CD4-positive, alpha-beta T cell treated with Interleukin-12 subunit alpha and Interleukin-12 subunit beta, for 1 hour (primary cell): ENCODE data around the gene PPWD1.
"Not testable (repeated sequence)": the region's sequence is repeated elsewhere in the genome, so short reads cannot be mapped to it uniquely, and the experiment has no call there.

Source experiments
- DNase-seq: peaks from one replicate; pipeline ENCODE4 v3.0.0-alpha.2; 2020

PPWD1 gene

DNA sequence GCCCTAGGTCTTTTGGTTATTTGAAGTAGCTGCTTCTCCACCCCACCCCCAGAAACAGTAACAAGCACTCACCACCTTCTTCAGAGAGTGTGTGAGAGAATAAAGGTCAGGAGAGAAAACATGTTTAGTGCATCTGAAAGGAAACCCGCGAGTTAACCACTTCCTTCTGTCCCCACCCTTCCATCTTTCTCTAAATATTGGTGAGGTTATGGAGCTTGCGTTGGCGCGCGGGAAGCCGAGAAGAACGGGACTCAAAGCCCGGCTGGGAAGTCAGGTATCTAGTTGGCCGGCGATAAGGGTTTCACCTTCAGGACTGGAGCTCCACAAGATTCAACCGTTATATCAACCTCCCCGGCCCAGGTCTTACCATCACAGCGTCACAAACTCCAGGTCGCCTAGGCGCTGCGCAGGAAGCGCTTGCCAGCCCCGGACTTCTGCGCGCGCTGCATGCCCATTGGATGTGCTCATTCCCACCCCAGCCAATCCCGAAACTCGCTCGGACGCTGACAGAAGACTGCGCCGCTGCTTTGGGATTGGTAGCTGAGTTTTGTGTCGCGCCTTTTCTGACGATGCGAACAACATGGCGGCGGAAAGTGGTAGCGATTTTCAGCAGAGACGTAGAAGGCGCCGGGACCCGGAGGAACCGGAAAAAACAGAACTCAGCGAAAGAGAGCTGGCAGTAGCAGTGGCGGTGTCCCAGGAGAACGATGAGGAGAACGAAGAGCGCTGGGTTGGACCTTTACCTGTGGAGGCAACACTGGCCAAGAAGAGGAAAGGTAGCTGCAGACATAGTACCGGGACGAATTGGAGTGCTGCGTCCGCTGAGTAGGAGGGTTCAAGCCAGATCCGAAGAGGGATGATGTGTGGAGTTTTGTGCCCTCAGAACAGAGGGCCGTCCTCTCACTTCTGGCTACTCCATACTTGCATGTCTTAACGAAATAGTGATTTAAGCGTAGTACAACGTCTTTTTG, at the start of gene PPWD1, which contains the start of gene CENPK:
Gene PPWD1 (plus strand): TSS at position 566 of the 971 bp plus-strand sequence. CDS start 15 bp downstream, at position 581.
Gene CENPK (minus strand): TSS at position 438 of the 971 bp plus-strand sequence. CDS start 8,261 bp downstream, outside the sequence.
- DNase-seq, result peak; percentile 96

- no peak for DNase-seq
Measured at GRCh38 chr5:65525726-65526125, 37.4 kb upstream of the PPWD1 start.

DNA sequence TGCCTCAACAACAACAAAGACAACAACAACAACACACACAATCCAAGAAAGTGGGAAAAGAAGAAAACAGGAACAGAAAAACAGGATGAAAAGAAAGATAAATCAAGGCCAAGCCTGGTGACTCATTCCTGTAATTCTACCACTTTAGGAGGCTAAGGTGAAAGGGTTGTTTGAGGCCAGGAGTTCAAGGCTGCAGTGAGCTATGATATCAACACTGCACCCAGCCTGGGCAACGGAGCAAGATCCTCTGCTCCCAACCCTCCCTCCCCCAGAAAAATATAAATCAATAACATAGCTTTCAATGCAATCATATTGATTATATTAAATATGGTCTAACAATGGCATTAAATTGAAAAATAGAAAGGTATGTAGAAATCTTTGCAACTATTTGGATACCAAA, 32.2 kb upstream of the PPWD1 start:
- DNase-seq, result no peak

GRCh38 chr5:65535529-65535987, 27.5 kb upstream of the PPWD1 start:
- no peak for DNase-seq

- DNase-seq, result no peak
Measured at GRCh38 chr5:65539827-65540226, 23.3 kb upstream of the PPWD1 start.

GRCh38 chr5:65544473-65544872, 18.6 kb upstream of the PPWD1 start:
- no peak for DNase-seq

DNA sequence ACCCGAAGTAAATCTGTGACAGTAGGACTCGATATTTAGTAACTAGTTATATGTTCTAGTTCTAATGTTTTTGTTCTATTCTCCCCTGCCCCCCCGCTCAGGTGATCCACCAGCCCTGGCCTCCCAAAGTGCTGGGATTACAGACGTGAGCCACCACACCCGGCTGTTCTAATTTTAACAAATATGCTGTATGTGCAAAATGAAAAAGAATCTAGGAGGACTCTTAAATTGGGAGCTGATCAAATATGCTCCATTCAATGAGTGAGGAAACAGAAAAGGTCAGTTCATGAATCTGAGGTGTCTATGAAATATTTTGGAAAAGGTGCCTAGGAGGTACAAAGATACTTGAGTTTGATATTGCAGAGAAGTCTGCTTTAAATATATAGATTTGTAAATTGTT, 17.0 kb upstream of the PPWD1 start:
- DNase-seq, result no peak

- no peak for DNase-seq
Measured at GRCh38 chr5:65548281-65548680, 14.8 kb upstream of the PPWD1 start.

DNA sequence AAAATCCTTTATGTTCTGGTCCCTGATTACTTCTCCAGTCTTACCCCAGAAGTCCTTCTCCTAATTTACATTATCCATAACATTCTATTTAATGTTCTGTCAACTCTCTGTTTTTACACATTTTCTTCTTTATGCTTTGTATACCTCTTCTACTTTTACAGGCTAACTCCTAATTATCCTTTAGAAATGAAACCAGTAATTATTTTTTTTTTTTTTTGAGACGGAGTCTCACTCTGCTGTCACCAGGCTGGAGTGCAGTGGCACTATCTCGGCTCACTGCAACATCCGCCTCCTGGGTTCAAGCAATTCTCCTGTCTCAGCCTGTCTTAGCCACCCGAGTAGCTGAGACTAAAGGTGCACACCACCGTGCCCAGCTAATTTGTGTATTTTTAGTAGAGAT, 9.2 kb upstream of the PPWD1 start:
- no peak for DNase-seq

DNA sequence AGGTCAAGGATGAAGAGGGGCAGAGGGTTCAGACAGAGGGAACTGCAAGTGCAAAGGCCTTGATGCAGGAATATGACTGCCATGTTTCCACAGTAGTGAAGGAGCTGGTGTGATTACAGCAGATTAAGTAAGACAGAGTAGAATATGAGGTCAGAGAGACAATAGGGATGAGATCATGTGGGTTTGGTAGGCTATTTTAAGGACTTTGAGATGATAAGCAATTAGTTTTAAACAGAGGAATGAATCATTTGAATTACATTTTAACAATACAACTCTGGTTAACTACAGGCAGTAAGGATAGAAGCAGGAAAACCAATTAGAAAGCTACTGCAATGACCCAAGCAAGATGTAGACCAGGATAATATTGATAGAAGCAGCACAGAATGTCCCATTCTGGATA, 7.8 kb upstream of the PPWD1 start:
- DNase-seq, result no peak

- no peak for DNase-seq
Measured at GRCh38 chr5:65556181-65556580, 6.9 kb upstream of the PPWD1 start.

DNA sequence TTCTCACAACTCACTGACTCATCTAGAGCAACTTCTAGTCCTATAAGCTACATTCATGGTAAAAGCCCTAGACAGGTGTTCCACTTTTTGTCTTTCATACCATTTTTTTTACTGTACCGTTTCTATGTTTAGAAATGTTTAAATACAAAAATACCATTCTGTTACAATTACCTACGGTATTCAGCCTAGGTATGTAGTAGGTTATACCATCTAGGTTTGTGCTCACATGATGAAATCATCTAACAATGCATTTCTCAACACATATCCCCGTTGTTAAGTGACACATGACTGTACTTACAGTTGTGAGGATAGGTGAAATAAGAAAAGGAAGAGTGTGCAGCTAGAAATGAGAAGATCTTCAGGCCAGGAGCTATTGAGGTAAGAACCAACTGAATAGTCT, 6.4 kb upstream of the PPWD1 start:
- no peak for DNase-seq

DNA sequence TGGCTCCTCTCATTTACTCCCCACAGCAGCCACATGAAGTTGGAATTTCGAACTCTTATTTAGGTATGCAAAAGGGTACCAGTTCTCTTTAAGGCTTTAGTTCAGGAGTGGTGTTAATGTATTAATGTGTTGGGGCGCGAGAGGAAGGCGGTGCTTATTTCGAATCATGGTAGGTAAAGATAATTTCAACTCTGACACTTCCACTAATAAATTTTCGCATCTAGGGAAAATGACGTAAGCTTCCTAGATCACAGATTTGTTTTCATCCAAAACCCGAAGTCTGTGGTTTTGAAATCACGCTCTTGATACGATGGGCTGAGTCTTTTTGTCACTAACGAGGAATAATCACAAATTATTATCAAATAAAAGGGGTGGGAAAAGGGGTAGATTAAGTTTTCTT, 681 bp downstream of the PPWD1 start:
- peak; percentile 29 for DNase-seq

DNA sequence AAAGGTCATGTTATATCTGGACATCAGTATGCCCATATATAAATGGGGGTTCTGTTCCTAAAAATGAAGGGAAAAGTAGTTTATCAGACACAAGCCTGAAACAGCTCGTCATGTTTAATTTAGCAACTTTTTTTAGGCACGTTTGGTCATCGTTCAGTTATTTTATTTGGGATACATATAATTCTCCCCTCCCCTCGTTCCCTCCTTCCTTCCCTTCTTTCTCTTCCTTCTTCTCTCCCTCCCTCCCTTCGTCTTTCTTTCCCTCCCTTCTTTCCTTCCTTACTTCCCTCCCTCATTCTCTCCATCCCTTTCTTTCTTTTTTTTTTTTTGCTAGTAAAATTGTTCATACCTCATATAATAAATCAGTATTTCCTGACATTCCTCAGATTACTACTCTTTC, 3.4 kb downstream of the PPWD1 start:
- no peak for DNase-seq

GRCh38 chr5:65570598-65571226, 7.6 kb downstream of the PPWD1 start:
- no peak for DNase-seq

DNA sequence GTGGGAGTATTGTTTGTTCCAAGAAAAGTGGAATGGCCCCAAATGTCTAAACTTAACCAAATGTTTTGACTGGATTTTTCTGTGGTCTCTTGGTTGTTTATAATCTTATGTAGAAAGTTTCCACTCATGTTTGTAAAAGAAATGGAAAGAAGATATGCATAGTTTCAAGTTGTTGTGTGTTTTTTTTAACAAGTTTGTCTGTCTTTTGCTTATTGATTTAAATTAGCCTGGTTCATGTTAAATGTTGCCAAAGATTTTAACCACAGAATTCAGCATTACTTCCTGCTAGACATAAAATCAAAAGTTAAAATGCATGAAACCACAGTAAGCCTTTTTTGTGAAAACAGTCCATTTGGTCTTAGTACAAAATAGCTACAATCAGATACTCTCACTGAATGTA, 14.0 kb downstream of the PPWD1 start:
- no peak for DNase-seq

DNA sequence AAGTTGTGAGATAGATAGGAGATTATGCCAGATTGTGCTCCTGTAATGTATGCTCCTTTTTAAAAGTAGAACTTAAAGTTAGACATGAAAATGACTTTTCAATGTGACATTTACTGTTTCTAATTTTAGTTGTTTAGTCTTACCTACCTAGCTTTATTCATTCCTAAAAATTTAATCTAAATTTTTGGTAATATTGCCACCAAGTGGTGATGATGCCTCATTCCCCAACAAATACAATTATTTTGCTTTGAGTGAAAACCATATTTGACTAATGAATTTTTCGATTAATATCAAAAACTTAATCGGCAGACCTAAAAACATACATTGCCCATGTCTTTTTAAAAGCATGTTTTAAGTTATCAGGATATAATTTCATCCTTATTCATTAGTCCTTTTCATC, 25.6 kb downstream of the PPWD1 start:
- DNase-seq, result no peak

GRCh38 chr5:65601761-65602160, 38.7 kb downstream of the PPWD1 start:
- DNase-seq, result not testable (repeated sequence)

DNA sequence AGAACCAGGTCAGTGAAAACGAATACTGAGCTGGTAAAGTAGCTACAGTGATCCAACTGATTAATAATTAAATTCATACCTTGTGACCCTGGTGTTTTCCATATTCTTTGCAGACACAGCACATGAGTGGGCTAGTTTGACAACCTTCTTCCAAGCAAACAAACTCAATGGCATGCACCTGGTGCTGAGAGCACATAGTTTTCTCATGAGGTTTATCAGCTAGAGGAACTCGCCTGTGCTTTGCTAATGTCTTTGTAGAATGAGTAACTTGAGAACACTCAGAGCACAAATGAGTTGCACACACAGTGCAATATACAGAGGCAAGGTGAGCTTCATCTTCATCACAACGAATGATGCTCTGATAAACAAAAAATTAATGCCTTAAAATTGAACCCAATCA, 48.4 kb downstream of the PPWD1 start:
- DNase-seq, result no peak

DNA sequence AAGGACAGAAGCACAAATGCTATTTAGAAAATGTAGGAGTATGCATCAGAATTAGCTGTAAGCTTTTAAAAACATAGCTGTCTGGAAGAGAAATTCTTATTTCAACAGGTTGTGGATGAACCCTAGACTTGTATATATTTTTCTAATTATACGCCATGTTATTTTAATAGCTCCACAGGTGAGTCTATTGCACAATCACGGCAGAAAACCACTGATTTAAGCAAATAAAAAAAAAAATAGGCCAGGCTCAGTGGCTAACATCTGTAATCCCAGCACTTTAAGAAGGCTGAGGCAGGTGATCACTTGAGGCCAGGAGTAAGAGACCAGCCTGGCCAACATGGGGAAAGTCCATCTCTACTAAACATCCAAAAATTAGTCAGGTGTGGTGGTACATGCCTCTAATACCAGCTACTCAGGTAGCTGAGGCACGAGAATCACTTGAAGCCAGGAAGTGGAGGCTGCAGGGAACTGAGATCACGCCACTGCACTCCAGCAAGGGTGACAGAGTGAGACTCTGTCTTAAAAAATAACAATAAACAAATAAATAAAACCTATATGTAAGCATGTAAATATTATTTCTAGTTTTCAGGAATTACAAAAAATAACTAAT, 49.3 kb downstream of the PPWD1 start:
- DNase-seq, result no peak

- DNase-seq, result no peak
Measured at GRCh38 chr5:65620021-65620420, 56.9 kb downstream of the PPWD1 start.

GRCh38 chr5:65621961-65622360, 58.9 kb downstream of the PPWD1 start:
- not testable (repeated sequence) for DNase-seq

DNA sequence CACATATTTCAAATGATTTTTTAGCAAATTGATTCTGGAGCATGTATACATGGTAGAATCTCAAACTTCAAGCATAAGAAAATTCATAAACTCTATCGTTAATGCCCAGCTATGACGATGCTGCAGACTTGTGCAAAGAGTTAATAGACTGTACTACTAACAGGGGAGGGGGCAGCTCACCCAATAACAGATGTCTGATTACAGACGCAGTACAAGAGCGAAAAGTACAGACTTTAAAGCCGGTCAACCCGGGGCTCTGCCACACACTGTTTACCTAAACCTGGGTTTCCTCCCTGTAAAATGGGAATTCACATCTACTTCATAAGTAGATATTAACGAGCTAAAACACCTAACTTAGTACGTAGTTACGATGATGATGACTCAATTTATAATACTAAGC, 60.4 kb downstream of the PPWD1 start:
- no peak for DNase-seq
